HepG2 (cell line): Measurements from ENCODE around the gene ZFAND2B. TPM values are rescaled to one million over a fixed set of nuclear protein-coding genes. Genes with fewer than 3 reads are reported as not detected.
A peak's percentile ranks its signal among the peaks of the same experiment; 100 is the strongest.

Experiments
- ATF7 ChIP-seq, 2 experiments: fragments of 450-650 bp in 1 of 2; sonication (generic) in 1 of 2; formaldehyde crosslinking in 1 of 2; IDR thresholded peaks; 2 replicates each; pipeline versions ENCODE4 v1.4.0 to v1.6.1; 2016 to 2020; ENCODE audit warnings: antibody characterized with exemption in 1 of 2, mild to moderate bottlenecking in 1 of 2, missing genetic modification reagents in 1 of 2
- ERF ChIP-seq: IDR thresholded peaks from 2 replicates; pipeline ENCODE4 v1.6.1; 2018; ENCODE audit warnings: missing biosample characterization, missing genetic modification reagents
- EZH2 ChIP-seq: conservative IDR thresholded peaks from 2 replicates; pipeline ENCODE4 v1.6.1; 2012; ENCODE audit warnings: mild to moderate bottlenecking, low read depth, low read length, moderate library complexity
- HDAC2 ChIP-seq: sonication (generic); formaldehyde crosslinking; IDR thresholded peaks from 2 replicates; pipeline ENCODE4 v1.4.0; 2020; ENCODE audit warnings: missing genetic modification reagents
- HOXA5 ChIP-seq: sonication (generic); formaldehyde crosslinking; IDR thresholded peaks from 2 replicates; pipeline ENCODE4 v1.4.0; 2020; ENCODE audit warnings: missing genetic modification reagents
- MED13 ChIP-seq: sonication (generic); formaldehyde crosslinking; IDR thresholded peaks from 2 replicates; pipeline ENCODE4 v1.5.0; 2020; ENCODE audit warnings: missing genetic modification reagents
- TBX3 ChIP-seq: fragments of 450-650 bp; IDR thresholded peaks from 2 replicates; pipeline ENCODE4 v1.6.1; 2017; ENCODE audit warnings: antibody characterized with exemption, mild to moderate bottlenecking, inconsistent platforms, borderline replicate concordance
- TIGD3 ChIP-seq: sonication (generic); formaldehyde crosslinking; IDR thresholded peaks from 2 replicates; pipeline ENCODE4 v1.5.1; 2020; ENCODE audit warnings: mild to moderate bottlenecking, missing genetic modification reagents, borderline replicate concordance
- TOPORS ChIP-seq: sonication (generic); formaldehyde crosslinking; IDR thresholded peaks from 2 replicates; pipeline ENCODE4 v1.8.0; 2023; ENCODE audit warnings: mild to moderate bottlenecking, missing genetic modification reagents
- ZFAT ChIP-seq: sonication (generic); formaldehyde crosslinking; conservative IDR thresholded peaks from 2 replicates; pipeline ENCODE4 v1.8.1; 2023; ENCODE audit warnings: missing genetic modification reagents, inconsistent platforms
- ZKSCAN1 ChIP-seq: fragments of 150-350 bp; IDR thresholded peaks from 2 replicates; pipeline ENCODE4 v1.6.1; 2014; ENCODE audit warnings: low read length
- ZMYM2 ChIP-seq: sonication (generic); formaldehyde crosslinking; IDR thresholded peaks from 2 replicates; pipeline ENCODE4 v1.8.0; 2022; ENCODE audit warnings: mild to moderate bottlenecking, missing genetic modification reagents
- ZNF121 ChIP-seq: sonication (generic); formaldehyde crosslinking; IDR thresholded peaks from 2 replicates; pipeline ENCODE4 v1.5.0; 2020; ENCODE audit warnings: mild to moderate bottlenecking, missing genetic modification reagents
- ZNF292 ChIP-seq: sonication (generic); formaldehyde crosslinking; IDR thresholded peaks from 2 replicates; pipeline ENCODE4 v1.8.1; 2022; ENCODE audit warnings: mild to moderate bottlenecking, low read depth, missing genetic modification reagents, borderline replicate concordance
- ZNF331 ChIP-seq: sonication (generic); formaldehyde crosslinking; IDR thresholded peaks from 2 replicates; pipeline ENCODE4 v1.4.0; 2020; ENCODE audit warnings: missing genetic modification reagents
- ZNF644 ChIP-seq: IDR thresholded peaks from 2 replicates; pipeline ENCODE4 v1.6.1; 2016; ENCODE audit warnings: low read depth
- ZNF691 ChIP-seq: sonication (generic); formaldehyde crosslinking; IDR thresholded peaks from 2 replicates; pipeline ENCODE4 v1.4.0; 2020; ENCODE audit warnings: missing genetic modification reagents, low read depth, mild to moderate bottlenecking, borderline replicate concordance
- ZNF883 ChIP-seq: sonication (generic); formaldehyde crosslinking; IDR thresholded peaks from 2 replicates; pipeline ENCODE4 v1.5.1; 2020; ENCODE audit warnings: mild to moderate bottlenecking, missing genetic modification reagents; ENCODE audit errors: not compliant biosample characterization
- ZSCAN5A ChIP-seq: sonication (generic); formaldehyde crosslinking; IDR thresholded peaks from 2 replicates; pipeline ENCODE4 v1.8.0; 2022; ENCODE audit warnings: mild to moderate bottlenecking, missing genetic modification reagents, borderline replicate concordance
- polyA plus RNA-seq, 8 experiments: library from polyadenylated mRNA; depleted of rRNA in 3 of 8; stranded (reverse) in 7 of 8; unstranded in 1 of 8; fragments of >200 nt; fragmentation: Illumina TruSeq in 4 of 8; extraction: Trizol in 4 of 8; gene quantifications; 2 replicates each; pipeline versions ENCODE4 v1.2.1 to v1.2.3, GENCODE V29; 2011 to 2016; ENCODE audit warnings: low read depth in 4 of 8, missing spikeins in 1 of 8, mixed read lengths in 1 of 8; ENCODE audit not compliant: insufficient read depth in 1 of 8
- total RNA-seq, 5 experiments: library from RNA; depleted of rRNA; stranded (reverse); fragments of >200 nt; fragmentation: Illumina TruSeq; extraction: Trizol; gene quantifications; 2 replicates each; pipeline ENCODE4 v1.2.3, GENCODE V29; 2016; ENCODE audit warnings: low read depth in 1 of 5
- TF ChIP-seq, protein P1 (sequence below): sonication (generic); formaldehyde crosslinking; IDR thresholded peaks from 2 replicates; pipeline ENCODE4 v1.4.0; 2020; ENCODE audit warnings: missing genetic modification reagents
- TF ChIP-seq, protein P2 (sequence below): sonication (generic); IDR thresholded peaks from 2 replicates; pipeline ENCODE4 v1.6.1; 2016; ENCODE audit warnings: low read depth, borderline replicate concordance
- TF ChIP-seq, protein P3 (sequence below), 2 experiments: fragments of 450-650 bp in 1 of 2; sonication (generic) in 1 of 2; formaldehyde crosslinking; IDR thresholded peaks; 2 replicates each; pipeline versions ENCODE4 v1.5.0 to v1.8.0; 2020 to 2022; ENCODE audit warnings: mild to moderate bottlenecking in 1 of 2, missing genetic modification reagents in 1 of 2

ZFAND2B gene
- total and polyA plus RNA-seq, 2 of the 13 experiments (the other 11 are each of a cell fraction or from before 2014, with no cell fraction given): 53.3 to 115 TPM

DNA sequence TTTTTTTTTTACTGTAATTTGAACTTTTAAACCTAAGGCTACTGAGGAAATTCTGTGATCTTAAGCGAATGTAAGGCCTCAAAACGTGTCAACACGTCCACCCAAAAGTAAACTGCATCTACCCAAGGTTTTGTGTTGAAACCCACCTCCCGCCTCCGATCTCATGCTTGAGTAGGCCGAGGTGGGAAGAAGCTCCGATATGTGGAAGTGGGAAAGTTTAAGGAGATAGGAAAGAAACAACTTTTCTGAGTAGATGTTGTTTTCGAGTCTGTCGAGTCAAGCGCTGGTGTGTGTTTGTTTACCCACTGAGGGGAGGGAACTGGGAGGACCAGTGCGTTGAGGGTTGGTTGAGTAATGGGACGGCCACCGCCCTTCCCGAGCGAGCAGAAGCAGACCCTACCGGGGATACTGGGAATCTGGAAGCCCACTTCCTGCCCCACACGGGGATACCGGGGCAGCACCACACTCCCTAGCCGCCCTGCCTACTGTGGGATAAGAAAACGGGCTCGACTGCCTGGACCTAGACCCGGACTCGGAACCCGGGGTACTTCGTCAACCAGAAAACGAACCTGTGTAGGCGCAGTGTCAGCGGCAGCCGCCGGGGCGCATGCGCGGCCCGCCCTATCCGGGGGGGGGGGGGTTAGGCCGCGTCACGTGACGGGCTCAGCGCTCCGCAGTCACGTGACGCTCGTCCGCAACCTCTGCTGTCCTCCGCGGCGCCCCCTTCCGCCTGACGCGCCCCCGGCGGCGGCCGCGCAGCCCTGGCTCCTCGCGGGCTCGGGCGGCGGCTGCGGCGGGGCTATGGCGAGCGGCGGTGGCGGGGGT, 28.8 kb upstream of the ZFAND2B start, which contains the start of gene RETREG2 (continued):
- TF ChIP-seq TBX3: no peak
- TF ChIP-seq, protein P1, sequence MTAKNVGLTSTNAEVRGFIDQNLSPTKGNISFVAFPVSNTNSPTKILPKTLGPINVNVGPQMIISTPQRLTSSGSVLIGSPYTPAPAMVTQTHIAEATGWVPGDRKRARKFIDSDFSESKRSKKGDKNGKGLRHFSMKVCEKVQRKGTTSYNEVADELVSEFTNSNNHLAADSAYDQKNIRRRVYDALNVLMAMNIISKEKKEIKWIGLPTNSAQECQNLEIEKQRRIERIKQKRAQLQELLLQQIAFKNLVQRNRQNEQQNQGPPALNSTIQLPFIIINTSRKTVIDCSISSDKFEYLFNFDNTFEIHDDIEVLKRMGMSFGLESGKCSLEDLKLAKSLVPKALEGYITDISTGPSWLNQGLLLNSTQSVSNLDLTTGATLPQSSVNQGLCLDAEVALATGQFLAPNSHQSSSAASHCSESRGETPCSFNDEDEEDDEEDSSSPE (CRISPR knock-in tag): no peak; the same call in 1 of the 2 replicates
- TF ChIP-seq ZFAT: 0 out of 2 replicates have a peak, but pooled peaks have one; percentile 35
- TF ChIP-seq EZH2: no peak
- peak; percentile 31; the same call in 1 of the 2 replicates for TF ChIP-seq HDAC2 (CRISPR knock-in tag)
- TF ChIP-seq ZMYM2 (CRISPR knock-in tag): no peak
- peak; percentile 69; the same call in 1 of the 2 replicates for TF ChIP-seq ZNF691 (CRISPR knock-in tag)
- peak; percentile 91 for TF ChIP-seq ERF
- TF ChIP-seq ZNF121 (CRISPR knock-in tag): no peak
- TF ChIP-seq TOPORS (CRISPR knock-in tag): peak; percentile 14; the same call in 1 of the 2 replicates
- TF ChIP-seq MED13 (CRISPR knock-in tag): 0 out of 2 replicates have a peak, but pooled peaks have one; percentile 39
- no peak for TF ChIP-seq ATF7 (IDR thresholded peaks at IDR 0.05)
- peak; percentile 80; the same call in 1 of the 2 replicates for TF ChIP-seq ATF7 (CRISPR knock-in tag; IDR thresholded peaks at IDR 0.05)
- peak; percentile 41; the same call in 1 of the 2 replicates for TF ChIP-seq ZNF644 (CRISPR knock-in tag)
- TF ChIP-seq, protein P2, sequence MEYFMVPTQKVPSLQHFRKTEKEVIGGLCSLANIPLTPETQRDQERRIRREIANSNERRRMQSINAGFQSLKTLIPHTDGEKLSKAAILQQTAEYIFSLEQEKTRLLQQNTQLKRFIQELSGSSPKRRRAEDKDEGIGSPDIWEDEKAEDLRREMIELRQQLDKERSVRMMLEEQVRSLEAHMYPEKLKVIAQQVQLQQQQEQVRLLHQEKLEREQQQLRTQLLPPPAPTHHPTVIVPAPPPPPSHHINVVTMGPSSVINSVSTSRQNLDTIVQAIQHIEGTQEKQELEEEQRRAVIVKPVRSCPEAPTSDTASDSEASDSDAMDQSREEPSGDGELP: no peak
- TF ChIP-seq ZNF292 (CRISPR knock-in tag): peak; percentile 38; the same call in 1 of the 2 replicates
- peak; percentile 57; the same call in 1 of the 2 replicates for TF ChIP-seq ZNF331 (CRISPR knock-in tag)
- TF ChIP-seq, protein P3, sequence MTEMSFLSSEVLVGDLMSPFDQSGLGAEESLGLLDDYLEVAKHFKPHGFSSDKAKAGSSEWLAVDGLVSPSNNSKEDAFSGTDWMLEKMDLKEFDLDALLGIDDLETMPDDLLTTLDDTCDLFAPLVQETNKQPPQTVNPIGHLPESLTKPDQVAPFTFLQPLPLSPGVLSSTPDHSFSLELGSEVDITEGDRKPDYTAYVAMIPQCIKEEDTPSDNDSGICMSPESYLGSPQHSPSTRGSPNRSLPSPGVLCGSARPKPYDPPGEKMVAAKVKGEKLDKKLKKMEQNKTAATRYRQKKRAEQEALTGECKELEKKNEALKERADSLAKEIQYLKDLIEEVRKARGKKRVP (CRISPR knock-in tag; IDR thresholded peaks at IDR 0.05): peak in 1 of 2 experiments; percentile 83; a peak in 2 of 4 replicates
- no peak; the same call in 1 of the 2 replicates for TF ChIP-seq ZKSCAN1
- TF ChIP-seq TIGD3 (CRISPR knock-in tag): no peak; the same call in 1 of the 2 replicates
- TF ChIP-seq HOXA5 (CRISPR knock-in tag): no peak; the same call in 1 of the 2 replicates
- peak; percentile 25 for TF ChIP-seq ZNF883
- TF ChIP-seq ZSCAN5A (CRISPR knock-in tag): peak; percentile 17; the same call in 1 of the 2 replicates
